CD4-positive, alpha-beta T cell treated with Interleukin-6 at 100 ng/mL for 8 hours (primary cell): ENCODE data around the gene CRB1.
"Not testable (repeated sequence)": the region's sequence is repeated elsewhere in the genome, so short reads cannot be mapped to it uniquely, and the experiment has no call there.

Experiments used
- DNase-seq: peaks from one replicate; pipeline ENCODE4 v3.0.0-alpha.2; 2020; ENCODE audit warnings: mixed read lengths, low spot score

CRB1 gene

DNA sequence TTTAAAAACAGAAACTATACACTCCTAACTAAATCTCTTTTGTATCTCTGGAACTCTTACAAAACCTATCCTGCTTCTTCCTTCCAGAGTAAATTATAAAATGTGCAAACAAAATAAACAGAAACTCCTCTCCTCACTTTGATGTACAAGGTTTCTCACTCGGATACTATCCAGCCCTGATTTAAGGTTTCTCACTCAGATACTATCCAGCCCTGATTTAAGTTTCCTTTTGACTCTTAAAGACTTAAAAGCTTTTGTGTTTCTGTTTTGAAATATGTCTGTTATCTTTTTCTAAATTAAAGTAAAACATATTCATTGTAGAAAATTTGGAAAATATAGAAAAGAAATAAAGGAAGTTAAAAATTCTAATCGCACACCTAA is 132.5 kb downstream of the CRB1 start:
- DNase-seq = no peak

DNA sequence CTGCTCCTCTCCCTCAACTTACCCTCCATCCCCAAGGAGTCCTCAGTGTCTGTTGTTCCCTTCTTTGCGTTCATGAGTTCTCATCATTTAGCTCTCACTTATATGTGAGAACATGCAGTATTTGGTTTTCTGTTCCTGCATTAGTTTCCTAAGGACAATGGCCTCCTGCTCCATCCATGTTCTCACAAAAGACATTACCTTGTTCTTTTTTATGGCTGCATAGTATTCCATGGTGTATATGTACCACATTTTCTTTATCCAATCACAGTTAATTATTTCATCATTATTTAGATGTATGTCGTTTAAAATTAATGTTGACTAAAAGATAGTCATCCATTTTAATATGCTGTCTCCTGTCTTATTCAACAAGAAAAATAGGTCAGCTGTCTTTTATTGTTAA is 134.1 kb downstream of the CRB1 start:
- DNase-seq = no peak

DNA sequence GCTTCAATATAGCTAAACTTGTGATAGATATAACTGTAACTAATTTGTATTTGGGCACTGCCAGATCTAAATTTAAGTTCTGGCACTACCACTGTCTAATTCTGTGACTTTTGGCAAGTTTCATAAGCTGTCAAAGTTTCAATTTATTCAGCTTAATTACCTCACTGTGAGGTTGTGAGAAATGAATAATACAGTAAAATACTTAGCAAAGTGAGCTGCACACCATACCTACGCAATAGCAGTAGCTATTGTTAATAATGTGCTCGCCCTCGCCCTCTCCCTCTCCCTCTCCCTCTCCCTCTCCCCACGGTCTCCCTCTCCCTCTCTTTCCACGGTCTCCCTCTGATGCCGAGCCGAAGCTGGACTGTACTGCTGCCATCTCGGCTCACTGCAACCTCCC is 136.7 kb downstream of the CRB1 start:
- not testable (repeated sequence) for DNase-seq

DNA sequence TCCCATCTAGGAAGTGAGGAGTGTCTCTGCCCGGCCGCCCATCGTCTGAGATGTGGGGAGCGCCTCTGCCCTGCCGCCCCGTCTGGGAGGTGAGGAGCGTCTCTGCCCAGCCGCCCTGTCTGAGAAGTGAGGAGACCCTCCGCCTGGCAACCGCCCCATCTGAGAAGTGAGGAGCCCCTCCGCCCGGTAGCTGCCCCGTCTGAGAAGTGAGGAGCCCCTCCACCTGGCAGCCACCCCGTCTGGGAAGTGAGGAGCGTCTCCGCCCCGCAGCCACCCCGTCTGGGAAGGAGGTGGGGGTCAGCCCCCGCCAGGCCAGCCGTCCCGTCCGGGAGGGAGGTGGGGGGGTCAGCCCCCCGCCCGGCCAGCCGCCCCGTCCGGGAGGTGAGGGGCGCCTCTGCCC is 137.6 kb downstream of the CRB1 start:
- DNase-seq = not testable (repeated sequence)

DNA sequence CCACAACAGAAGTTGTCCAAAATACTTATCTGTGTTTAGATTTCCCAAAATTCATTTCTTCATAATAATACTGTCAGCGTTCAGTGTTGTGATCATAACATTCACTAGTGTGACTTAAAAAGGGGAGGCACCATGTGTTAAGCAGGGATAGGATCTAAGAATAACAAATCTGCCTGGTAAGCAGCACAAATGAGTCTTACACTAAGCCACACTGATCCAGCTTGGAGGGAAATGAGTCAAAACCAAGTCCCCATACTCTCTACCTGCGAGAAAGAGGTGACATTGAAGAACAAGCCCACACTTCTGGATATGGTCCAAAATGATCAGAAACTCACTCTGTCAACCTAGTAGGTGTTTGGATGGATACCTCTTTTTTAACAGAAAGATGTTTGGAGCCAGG is 145.5 kb downstream of the CRB1 start:
- no peak for DNase-seq

DNA sequence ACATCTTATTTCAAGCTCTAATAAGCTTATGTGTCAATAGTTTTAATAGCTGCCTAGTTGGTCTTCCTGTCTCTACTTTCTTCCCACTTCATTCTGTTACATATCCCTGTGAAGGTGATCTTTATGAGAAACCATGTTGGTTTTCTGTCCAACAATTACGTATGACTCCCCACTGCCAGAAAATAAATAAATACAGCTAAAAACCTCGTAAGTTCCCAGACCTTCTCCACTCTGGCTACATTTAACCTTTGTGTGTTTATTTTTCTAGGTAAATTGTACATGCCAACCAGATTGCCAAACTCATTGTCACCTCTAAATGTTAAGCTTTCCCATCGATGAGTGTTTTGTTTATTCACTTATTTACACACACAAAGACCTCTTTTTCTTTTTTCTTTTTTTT is 147.2 kb downstream of the CRB1 start:
- no peak for DNase-seq

DNA sequence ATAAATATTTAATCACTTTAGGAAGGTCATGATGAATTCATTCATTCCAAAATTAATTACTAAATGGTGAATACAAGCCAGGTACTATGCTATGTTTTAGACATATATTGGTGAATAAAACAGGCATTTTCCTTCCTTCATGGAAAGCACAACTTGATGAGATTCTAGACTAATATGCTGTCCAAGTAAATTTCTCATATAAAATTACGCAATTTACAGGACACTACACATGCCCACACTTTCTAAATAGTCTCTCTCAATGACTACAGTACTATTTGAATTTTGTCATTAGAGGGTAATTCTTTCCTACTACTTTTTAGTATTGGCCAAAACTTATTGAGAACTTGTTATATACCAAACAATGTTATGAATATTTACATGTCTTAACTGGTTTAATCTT is 150.6 kb downstream of the CRB1 start:
- no peak for DNase-seq

DNA sequence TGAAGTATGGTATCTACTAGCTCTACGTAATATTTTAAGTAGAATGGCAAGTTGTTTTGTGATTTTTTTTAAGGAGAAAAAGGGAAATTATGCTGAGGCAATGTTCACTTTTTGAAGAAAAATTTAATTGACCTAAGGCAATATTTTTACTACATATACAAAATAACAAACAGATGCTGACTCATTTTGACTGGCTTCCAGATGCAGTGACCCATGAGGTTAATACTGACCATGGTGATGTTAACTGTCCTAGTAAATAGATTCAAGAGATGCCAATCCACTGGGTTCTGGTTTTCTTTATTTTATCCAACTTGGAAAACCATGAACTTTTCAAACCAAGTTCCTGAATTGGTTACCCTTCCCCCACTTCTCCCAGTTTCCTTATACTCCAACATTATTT is 154.9 kb downstream of the CRB1 start:
- DNase-seq = no peak

DNA sequence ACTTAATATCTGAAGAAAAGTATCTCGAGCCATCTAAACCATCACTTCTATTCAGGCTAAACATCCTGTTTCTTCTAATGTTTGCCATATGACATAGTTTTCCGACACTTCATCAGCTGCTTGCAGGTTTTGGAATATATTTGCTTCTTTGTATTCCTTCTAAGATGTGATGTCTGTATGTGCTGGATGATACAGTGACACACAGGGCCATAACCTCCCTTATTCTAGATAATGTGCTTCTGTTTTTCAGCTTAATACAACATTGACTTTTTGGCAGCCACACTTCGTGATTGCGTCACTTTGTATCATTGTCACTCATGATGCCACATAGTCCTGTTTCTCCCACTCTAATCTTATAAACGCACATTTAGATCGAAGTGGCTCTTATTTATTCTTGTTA is 156.3 kb downstream of the CRB1 start:
- DNase-seq = no peak

DNA sequence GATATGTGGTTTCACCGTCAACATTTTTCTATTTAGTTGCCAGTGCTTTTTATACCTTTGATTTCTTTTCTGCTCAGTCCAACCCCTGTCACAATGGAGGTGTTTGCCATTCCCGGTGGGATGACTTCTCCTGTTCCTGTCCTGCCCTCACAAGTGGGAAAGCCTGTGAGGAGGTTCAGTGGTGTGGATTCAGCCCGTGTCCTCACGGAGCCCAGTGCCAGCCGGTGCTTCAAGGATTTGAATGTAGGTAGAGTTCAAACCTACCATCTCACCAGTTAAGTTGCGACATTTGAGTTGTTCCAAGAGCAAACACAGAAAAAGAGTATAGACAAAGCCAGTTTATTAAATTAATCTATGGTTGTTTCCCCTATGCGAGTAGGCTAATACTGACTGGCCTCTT is 161.3 kb downstream of the CRB1 start:
- no peak for DNase-seq

DNA sequence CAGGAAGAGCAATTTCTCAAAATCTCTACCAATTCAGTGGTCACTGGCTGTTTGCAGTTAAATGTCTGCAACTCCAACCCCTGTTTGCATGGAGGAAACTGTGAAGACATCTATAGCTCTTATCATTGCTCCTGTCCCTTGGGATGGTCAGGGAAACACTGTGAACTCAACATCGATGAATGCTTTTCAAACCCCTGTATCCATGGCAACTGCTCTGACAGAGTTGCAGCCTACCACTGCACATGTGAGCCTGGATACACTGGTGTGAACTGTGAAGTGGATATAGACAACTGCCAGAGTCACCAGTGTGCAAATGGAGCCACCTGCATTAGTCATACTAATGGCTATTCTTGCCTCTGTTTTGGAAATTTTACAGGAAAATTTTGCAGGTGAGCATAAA is 167.2 kb downstream of the CRB1 start:
- no peak for DNase-seq

DNA sequence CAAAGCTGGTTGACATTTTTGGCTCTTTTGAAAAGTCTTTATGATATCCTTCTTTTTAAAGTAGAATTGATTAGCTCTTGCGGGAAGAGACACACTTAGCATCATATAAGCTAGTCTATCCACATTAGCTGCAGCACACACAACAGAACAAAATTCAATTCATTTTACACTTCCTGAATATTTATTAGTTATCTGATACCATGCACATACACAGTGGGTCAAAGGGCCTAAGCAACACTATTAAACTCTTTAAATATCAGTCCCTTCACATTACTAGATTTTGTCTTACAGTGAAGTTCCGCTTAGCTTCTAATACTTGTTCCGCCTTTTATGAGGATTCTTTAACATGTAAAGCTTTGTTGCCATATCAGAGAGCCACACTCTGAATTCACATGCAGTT is 169.5 kb downstream of the CRB1 start:
- DNase-seq = no peak

DNA sequence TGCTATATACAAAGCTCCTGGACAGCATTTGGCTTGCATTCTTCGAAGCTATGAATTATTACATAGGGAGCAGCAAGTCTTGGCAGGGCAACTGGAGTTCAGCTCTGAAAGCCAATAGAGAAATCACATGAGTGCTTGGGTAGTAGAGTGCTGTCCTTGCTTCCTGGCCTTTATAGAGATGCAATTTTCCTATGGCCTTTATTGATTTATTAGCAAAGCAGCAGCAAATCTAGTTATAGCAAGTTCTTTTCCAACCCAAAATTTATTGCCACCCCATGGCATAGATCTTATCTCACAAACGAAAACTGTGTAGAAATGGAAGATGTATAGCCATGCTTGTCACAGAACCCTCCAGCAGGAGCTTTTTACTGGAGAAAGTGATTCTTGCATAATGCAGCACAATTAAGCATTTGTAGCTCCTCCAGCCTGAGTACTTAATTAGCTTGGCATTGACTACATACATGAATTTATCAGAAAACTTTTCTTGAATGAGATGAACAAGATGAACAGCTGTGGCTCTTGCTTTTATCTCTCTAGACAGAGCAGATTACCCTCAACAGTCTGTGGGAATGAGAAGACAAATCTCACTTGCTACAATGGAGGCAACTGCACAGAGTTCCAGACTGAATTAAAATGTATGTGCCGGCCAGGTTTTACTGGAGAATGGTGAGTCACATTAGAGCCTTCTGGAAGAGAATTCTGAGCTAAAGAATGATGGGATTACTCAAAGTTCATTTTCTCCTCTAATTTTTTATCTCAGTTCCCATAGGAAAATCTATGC is 170.1 kb downstream of the CRB1 start:
- no peak for DNase-seq

DNA sequence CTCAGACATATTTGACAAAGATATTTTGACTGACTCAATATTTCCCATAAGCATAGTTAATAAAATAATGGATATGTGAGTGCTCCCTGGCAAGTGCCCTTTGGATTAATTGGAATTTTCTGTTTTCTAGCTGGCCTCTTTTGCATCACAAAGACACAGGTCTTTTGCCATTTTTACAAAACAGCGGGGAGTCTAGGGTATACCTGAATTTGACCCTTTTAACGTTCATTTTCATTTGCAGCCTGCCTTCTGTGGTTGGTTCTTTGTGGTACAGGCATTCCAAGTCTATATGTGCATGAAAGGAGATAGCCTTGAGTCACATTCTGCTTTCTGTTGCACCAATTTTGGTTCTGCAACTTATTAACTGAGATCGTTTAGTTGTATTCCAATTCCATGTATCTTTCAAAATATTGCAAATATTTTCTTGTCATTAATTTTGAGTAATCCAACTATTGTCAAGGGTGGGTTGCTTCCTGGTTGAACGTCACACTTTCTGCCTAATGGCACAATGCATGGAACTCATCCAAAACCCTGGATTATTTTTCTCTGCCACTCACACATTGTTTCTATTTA is 171.7 kb downstream of the CRB1 start:
- DNase-seq = no peak

DNA sequence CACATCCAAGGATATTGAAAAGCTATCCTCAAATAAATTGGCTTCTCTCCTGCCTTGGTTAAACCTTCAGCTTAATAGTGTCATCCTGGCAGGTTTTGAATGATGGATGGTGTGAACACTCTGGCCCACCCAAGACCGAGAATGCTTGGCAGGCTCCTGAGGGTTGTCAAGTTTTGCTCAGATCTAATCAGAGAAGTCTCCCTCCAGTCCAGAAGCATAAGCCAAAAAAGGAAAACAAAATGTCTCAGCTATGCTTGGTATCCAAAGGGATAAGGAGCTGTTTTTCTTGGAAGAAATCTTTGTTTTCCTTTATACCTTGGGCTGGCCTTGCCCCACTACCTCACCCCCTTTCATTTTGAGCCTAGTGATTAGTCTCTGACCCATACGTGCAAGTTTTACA is 172.7 kb downstream of the CRB1 start:
- no peak for DNase-seq

DNA sequence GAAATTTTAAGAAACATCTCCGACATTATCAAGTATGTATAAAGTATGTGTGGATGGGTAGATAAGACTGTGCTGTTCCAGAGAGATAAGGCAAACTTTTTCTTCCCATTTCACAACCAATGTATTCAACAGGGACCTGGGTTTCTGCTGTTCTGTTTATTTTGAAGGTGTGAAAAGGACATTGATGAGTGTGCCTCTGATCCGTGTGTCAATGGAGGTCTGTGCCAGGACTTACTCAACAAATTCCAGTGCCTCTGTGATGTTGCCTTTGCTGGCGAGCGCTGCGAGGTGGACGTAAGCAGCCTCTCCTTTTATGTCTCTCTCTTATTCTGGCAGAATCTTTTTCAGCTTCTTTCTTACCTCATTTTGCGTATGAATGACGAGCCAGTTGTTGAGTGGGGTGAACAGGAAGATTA is 174.0 kb downstream of the CRB1 start:
- no peak for DNase-seq

DNA sequence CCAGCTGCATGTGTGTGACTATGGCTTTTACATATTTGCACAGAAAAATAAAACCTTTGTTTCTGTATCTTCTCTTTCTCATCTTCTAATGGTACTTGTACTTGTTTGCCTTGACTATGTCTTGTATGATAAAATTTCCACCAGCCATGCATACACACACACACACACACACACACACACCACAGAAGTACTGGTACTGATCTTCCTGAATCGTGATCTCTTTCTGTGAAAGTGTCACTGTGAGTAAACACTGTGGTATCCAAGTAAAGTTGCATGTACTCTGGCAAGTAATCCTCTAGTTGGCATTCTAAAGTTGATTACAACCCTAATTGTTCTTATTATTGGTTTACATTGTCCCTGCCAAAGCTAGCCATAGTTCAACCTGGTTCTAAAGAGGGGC is 176.7 kb downstream of the CRB1 start:
- no peak for DNase-seq

DNA sequence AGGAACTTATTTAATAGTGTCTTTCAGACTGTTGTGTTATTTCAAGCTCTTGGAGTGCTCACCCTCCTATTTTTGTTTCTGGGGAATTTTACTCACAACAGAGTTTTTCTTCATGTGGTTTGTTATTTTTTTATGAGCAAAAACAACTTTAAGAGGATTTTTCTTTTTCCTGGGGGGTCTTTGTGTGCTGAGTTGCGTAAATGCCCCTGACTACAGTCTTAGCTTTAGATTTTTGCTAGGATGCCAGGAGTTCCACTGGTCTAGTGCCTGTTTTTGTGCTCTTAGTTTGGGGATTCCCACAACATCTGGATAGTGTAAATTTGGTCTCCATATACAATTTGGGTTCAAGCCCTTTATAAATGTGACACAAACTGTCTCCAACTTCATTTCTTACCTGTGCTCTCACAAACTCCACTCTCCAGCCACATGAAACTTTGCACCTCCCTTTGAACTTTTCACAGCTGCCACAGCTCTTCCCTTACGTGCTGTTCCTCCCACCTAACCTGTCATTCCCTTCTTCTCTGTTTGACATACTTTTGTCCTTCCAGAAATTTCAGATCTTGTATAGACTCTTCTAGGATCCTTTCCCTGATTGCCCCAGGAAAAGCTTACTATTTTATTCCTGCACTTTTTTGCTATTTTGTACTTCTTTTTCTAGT is 180.2 kb downstream of the CRB1 start:
- no peak for DNase-seq

DNA sequence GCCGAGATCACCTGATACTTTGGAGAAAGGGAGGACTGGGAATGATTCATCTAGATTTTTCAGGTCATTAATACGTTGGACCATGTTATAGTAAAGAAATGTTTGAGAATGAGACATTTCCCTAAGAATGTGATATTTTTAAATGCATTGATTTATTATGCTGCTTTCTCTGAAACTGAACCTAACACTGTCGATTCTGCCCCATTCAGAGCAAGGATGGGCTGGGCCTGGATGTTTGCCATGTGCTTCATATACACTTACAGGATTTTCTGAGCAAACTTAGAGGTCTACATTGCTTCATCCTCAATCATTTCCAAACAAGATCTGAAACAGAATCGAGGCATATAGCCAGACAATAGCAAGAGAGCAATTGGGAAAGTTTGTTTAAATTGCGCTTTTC is 183.3 kb downstream of the CRB1 start:
- no peak for DNase-seq

DNA sequence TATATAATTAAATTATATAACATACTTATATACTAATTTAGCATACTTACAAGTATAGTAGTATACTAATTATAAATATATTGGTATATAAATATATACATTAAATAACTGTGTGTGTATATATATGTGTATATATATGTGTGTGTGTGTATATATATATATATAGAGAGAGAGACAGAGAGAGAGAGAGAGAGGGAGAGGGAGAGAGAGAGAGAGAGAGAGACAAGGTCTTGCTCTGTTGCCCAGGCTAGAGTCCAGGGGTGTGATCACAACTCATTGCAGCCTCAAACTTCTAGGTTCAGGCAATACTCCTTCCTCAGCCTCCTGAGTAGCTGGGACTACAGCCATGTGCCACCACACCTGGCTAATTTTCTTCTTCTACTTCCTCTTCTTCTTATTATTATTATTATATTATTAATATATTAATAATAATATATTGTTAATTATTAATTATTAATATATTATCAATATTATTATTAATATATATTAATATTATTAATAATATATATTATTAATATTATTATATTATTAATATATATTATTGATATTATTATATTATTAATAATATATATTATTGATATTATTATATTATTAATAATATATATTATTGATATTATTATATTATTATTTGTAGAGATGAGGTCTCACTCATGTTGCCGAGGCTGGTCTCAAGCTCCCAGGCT is 185.5 kb downstream of the CRB1 start:
- DNase-seq = no peak

DNA sequence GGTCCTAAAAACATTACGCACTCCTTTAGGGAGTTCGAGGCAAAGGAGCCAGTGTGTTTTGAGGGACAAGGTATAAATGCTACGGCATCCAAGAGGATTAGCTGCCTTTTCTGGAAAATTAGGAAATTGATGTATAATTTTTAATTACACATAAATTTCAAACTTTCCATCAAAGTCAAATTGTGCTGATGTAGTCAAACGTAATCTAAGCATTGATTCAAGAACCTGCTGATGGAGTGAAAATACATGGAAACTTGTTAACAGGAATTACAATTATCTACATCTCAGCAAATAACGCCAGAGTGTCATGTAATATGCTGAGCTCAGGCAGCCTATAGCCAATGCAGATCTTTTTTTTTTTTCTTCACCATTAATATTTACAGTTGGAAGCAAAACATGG is 194.5 kb downstream of the CRB1 start:
- no peak for DNase-seq

DNA sequence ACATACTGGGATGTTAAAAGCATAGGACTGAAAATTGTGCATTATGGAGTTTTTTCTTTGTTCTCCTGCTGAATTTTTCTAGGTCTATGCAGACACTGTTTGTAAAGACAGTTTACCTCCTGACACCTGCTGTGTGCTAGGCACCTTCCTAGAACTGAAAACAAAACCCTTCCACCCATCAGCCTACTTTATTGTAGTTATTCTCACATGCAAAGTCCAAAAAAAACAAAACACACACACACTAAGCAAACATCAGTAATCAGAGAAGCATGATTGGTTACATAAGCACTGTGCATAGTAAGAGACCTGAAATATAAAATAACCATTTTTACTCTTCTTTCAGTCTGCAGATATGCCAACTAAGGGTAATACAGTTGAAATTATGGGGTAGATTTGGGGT is 195.1 kb downstream of the CRB1 start:
- no peak for DNase-seq

DNA sequence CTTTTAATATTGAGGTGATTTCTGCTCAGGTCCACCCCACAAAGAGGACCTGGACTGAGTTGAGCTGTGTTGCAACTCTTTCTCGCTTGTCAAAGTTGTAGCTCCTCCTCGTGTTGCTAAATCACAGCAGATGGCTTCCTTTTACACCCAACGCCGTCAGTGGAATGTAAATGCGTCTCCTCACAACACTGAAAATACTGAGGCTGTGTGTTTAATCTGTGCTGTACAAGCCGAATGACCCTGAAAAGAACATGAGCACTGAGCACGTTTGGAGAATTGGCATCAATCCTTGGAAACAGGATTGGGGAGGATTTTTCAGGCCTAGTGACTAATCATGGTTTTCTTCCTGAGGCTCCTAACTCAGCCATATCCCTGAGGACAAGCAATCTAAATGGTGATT is 196.0 kb downstream of the CRB1 start:
- no peak for DNase-seq
